ENCODE data around the gene NOTCH2.

Gene NOTCH2

GRCh38 chr1:119937198-119937597 lies 132.3 kb downstream of the NOTCH2 start:
- no peak for DNase-seq

GRCh38 chr1:119935915-119936314 lies 133.5 kb downstream of the NOTCH2 start:
- no peak for DNase-seq

- no peak for DNase-seq
These were observed 134.1 kb downstream of the NOTCH2 start for GRCh38 chr1:119935373-119935772.

- DNase-seq = no peak
These were observed 136.1 kb downstream of the NOTCH2 start for GRCh38 chr1:119933397-119933796.

GRCh38 chr1:119929643-119930315 lies 139.7 kb downstream of the NOTCH2 start:
- no peak for DNase-seq

GRCh38 chr1:119926553-119926952 lies 142.9 kb downstream of the NOTCH2 start:
- DNase-seq = no peak

- DNase-seq = no peak
These were observed 144.2 kb downstream of the NOTCH2 start for GRCh38 chr1:119924948-119925898.

- no peak for DNase-seq
These were observed 149.1 kb downstream of the NOTCH2 start for GRCh38 chr1:119920104-119920968.

- no peak for DNase-seq
These were observed 150.2 kb downstream of the NOTCH2 start for GRCh38 chr1:119919241-119919640.

- DNase-seq = no peak
These were observed 151.2 kb downstream of the NOTCH2 start for GRCh38 chr1:119918301-119918700.

GRCh38 chr1:119917304-119918055 lies 152.0 kb downstream of the NOTCH2 start:
- no peak for DNase-seq

GRCh38 chr1:119915517-119915916 lies 153.9 kb downstream of the NOTCH2 start:
- DNase-seq = no peak

- no peak for DNase-seq
These were observed 155.4 kb downstream of the NOTCH2 start for GRCh38 chr1:119914071-119914470.

- no peak for DNase-seq
These were observed 156.5 kb downstream of the NOTCH2 start for GRCh38 chr1:119912963-119913362.

- DNase-seq = no peak
These were observed 157.7 kb downstream of the NOTCH2 start for GRCh38 chr1:119911775-119912174.

GRCh38 chr1:119910618-119911017 lies 158.8 kb downstream of the NOTCH2 start:
- DNase-seq = no peak

- no peak for DNase-seq
These were observed 159.4 kb downstream of the NOTCH2 start for GRCh38 chr1:119909890-119910596.

- no peak for DNase-seq
These were observed 160.8 kb downstream of the NOTCH2 start for GRCh38 chr1:119908661-119909060.

GRCh38 chr1:119906927-119907652 lies 162.4 kb downstream of the NOTCH2 start:
- no peak for DNase-seq

- DNase-seq = no peak
These were observed 166.0 kb downstream of the NOTCH2 start for GRCh38 chr1:119903443-119903835.
